Loucy (cell line): ENCODE data around the gene GAK.

ENCODE experiments used
- EZH2phosphoT487 ChIP-seq: fragments of 200-600 bp; IDR thresholded peaks from 2 replicates; pipeline ENCODE4 v1.6.1; 2018; ENCODE audit warnings: antibody characterized with exemption, mild to moderate bottlenecking, moderate library complexity, borderline replicate concordance
- TF ChIP-seq, protein P1 (sequence below): fragments of 200-600 bp; sonication (generic); conservative IDR thresholded peaks from 2 replicates; pipeline ENCODE4 v1.5.1; 2014; ENCODE audit warnings: mild to moderate bottlenecking, antibody characterized with exemption, low read length

DNA sequence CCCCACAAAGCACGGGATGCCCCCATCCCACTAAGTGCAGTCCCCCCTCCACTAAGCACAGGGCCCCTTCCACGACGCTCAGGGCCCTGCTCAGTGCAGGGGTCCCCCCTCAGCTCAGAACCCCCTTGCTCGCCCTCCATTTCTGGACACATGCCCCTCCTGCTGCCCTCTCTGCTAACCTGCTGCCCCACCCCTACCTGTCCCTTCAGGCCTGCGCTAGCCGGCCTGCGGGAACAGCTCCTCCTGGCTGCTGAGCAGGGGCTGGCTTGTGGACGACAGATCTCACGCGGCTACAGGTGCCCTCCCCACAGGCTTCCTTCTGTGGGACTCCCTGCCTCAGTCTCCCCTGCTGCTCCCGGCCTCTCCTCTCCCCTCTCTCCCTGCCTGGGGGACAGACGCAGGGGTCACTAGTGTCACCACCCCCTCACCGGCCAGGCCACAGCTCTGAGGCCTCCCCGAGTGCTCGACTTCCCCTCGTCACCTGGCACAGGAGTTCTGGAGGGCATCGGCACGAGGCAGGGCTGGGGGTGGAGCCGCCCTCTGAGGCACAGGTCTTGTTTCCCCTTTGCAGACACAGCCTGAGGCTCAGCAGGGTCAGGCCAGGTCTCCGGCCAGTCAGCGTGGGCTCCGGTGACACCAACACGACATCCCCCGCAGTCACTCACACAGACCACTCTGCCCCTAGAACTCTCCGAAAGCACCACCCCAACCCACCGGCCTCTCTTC lies 21.6 kb downstream of the GAK start:
- TF ChIP-seq, protein P1, sequence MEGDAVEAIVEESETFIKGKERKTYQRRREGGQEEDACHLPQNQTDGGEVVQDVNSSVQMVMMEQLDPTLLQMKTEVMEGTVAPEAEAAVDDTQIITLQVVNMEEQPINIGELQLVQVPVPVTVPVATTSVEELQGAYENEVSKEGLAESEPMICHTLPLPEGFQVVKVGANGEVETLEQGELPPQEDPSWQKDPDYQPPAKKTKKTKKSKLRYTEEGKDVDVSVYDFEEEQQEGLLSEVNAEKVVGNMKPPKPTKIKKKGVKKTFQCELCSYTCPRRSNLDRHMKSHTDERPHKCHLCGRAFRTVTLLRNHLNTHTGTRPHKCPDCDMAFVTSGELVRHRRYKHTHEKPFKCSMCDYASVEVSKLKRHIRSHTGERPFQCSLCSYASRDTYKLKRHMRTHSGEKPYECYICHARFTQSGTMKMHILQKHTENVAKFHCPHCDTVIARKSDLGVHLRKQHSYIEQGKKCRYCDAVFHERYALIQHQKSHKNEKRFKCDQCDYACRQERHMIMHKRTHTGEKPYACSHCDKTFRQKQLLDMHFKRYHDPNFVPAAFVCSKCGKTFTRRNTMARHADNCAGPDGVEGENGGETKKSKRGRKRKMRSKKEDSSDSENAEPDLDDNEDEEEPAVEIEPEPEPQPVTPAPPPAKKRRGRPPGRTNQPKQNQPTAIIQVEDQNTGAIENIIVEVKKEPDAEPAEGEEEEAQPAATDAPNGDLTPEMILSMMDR, result no peak
- TF ChIP-seq EZH2phosphoT487, result no peak
